ENCODE results near the gene TF. TPM values are rescaled to one million over a fixed set of nuclear protein-coding genes. Genes with fewer than 3 reads are reported as not detected.

Gene TF
- polyA plus RNA-seq, 1 of the 3 experiments (the other 2 are of a cell fraction), result 0.08 TPM

DNA sequence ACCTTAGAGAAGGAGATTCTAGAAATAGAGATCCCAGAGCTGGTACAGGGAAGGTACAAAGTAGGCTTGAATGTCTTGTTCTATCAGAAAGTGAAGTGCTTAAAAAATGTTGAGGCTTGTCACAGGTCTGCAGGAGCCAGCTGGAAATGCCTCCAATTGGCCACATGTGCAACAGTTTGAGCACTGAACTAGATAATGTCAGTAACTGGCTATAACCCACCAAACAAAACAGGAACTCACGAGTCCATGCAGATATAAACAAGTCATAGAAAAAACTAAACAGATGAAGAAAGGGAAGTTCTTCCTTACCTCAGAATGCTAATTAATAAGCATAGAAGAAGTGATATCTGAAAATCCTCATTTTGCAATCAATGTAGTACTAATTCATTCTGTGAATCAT lies 11.9 kb upstream of the TF start:
- TF ChIP-seq SIN3A (IDR thresholded peaks at IDR 0.05; ENCODE audit: borderline replicate concordance, low read depth, low read length), result no peak
- no peak for TF ChIP-seq TAF1 (IDR thresholded peaks at IDR 0.05; ENCODE audit: borderline replicate concordance, low read depth, low read length)
- TF ChIP-seq GABPA (IDR thresholded peaks at IDR 0.05; ENCODE audit: low read depth), result no peak
- TF ChIP-seq, protein P1, sequence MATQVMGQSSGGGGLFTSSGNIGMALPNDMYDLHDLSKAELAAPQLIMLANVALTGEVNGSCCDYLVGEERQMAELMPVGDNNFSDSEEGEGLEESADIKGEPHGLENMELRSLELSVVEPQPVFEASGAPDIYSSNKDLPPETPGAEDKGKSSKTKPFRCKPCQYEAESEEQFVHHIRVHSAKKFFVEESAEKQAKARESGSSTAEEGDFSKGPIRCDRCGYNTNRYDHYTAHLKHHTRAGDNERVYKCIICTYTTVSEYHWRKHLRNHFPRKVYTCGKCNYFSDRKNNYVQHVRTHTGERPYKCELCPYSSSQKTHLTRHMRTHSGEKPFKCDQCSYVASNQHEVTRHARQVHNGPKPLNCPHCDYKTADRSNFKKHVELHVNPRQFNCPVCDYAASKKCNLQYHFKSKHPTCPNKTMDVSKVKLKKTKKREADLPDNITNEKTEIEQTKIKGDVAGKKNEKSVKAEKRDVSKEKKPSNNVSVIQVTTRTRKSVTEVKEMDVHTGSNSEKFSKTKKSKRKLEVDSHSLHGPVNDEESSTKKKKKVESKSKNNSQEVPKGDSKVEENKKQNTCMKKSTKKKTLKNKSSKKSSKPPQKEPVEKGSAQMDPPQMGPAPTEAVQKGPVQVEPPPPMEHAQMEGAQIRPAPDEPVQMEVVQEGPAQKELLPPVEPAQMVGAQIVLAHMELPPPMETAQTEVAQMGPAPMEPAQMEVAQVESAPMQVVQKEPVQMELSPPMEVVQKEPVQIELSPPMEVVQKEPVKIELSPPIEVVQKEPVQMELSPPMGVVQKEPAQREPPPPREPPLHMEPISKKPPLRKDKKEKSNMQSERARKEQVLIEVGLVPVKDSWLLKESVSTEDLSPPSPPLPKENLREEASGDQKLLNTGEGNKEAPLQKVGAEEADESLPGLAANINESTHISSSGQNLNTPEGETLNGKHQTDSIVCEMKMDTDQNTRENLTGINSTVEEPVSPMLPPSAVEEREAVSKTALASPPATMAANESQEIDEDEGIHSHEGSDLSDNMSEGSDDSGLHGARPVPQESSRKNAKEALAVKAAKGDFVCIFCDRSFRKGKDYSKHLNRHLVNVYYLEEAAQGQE (IDR thresholded peaks at IDR 0.05; ENCODE audit: low read depth, low read length), result no peak
- no peak for TF ChIP-seq RFX5 (IDR thresholded peaks at IDR 0.05; ENCODE audit: low read length)
- no peak for TF ChIP-seq NRF1 (IDR thresholded peaks at IDR 0.05; ENCODE audit: low read depth, low read length)
- no peak for TF ChIP-seq GATA2 (CRISPR knock-in tag; IDR thresholded peaks at IDR 0.05)
- TF ChIP-seq CHD2 (IDR thresholded peaks at IDR 0.05; ENCODE audit: low read length, partially characterized antibody), result no peak
- TF ChIP-seq, protein P2, sequence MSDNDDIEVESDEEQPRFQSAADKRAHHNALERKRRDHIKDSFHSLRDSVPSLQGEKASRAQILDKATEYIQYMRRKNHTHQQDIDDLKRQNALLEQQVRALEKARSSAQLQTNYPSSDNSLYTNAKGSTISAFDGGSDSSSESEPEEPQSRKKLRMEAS (IDR thresholded peaks at IDR 0.05; ENCODE audit: low read depth), result no peak
- TF ChIP-seq, protein P3, sequence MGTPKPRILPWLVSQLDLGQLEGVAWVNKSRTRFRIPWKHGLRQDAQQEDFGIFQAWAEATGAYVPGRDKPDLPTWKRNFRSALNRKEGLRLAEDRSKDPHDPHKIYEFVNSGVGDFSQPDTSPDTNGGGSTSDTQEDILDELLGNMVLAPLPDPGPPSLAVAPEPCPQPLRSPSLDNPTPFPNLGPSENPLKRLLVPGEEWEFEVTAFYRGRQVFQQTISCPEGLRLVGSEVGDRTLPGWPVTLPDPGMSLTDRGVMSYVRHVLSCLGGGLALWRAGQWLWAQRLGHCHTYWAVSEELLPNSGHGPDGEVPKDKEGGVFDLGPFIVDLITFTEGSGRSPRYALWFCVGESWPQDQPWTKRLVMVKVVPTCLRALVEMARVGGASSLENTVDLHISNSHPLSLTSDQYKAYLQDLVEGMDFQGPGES (IDR thresholded peaks at IDR 0.05; ENCODE audit: low read depth, low read length), result no peak
- TF ChIP-seq, protein P4, sequence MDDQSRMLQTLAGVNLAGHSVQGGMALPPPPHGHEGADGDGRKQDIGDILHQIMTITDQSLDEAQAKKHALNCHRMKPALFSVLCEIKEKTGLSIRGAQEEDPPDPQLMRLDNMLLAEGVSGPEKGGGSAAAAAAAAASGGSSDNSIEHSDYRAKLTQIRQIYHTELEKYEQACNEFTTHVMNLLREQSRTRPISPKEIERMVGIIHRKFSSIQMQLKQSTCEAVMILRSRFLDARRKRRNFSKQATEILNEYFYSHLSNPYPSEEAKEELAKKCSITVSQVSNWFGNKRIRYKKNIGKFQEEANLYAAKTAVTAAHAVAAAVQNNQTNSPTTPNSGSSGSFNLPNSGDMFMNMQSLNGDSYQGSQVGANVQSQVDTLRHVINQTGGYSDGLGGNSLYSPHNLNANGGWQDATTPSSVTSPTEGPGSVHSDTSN (IDR thresholded peaks at IDR 0.05), result no peak
- no peak for TF ChIP-seq MEF2A (IDR thresholded peaks at IDR 0.05; ENCODE audit: borderline replicate concordance, low read depth)
- no peak for TF ChIP-seq YY1 (IDR thresholded peaks at IDR 0.05; ENCODE audit: low read depth)
- TF ChIP-seq RAD21 (IDR thresholded peaks at IDR 0.05; ENCODE audit: low read length), result no peak
- TF ChIP-seq SMC3 (IDR thresholded peaks at IDR 0.05; ENCODE audit: low read depth, low read length), result no peak
- TF ChIP-seq, protein P5, sequence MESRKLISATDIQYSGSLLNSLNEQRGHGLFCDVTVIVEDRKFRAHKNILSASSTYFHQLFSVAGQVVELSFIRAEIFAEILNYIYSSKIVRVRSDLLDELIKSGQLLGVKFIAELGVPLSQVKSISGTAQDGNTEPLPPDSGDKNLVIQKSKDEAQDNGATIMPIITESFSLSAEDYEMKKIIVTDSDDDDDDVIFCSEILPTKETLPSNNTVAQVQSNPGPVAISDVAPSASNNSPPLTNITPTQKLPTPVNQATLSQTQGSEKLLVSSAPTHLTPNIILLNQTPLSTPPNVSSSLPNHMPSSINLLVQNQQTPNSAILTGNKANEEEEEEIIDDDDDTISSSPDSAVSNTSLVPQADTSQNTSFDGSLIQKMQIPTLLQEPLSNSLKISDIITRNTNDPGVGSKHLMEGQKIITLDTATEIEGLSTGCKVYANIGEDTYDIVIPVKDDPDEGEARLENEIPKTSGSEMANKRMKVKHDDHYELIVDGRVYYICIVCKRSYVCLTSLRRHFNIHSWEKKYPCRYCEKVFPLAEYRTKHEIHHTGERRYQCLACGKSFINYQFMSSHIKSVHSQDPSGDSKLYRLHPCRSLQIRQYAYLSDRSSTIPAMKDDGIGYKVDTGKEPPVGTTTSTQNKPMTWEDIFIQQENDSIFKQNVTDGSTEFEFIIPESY (IDR thresholded peaks at IDR 0.05; ENCODE audit: borderline replicate concordance, low read depth), result no peak
- TF ChIP-seq RCOR1 (IDR thresholded peaks at IDR 0.05; ENCODE audit: low read length), result no peak
- Histone ChIP-seq H2AFZ (ENCODE audit: low read depth) (no peak overlapping the region), H3K4me2 (no peak overlapping the region), H3K27me3 (ENCODE audit: insufficient read depth) (no peaks in the 10 kb centered on the region; the same call in 1 of the 2 replicates), H3K4me3 (ENCODE audit: low read depth in 2 of 2, low read length in 1 of 2) (no peak overlapping the region), H3F3A (replicated peaks; ENCODE audit: insufficient read depth) (no peaks in the 10 kb centered on the region), H3K27ac (ENCODE audit: low read depth in 2 of 2, low read length in 1 of 2) (no peak overlapping the region), H3K4me1 (ENCODE audit: control insufficient read depth in 1 of 2, insufficient read depth in 2 of 2, low read depth in 1 of 2, low read length in 1 of 2) (no peaks in the 10 kb centered on the region), H3K36me3 (replicated peaks in 1 of 2; ENCODE audit: control insufficient read depth in 1 of 2, insufficient read depth in 2 of 2, low read length in 1 of 2) (no peaks in the 10 kb centered on the region), H3K9me2 (no peaks in the 10 kb centered on the region), H4K20me1 (ENCODE audit: insufficient read depth) (no peaks in the 10 kb centered on the region), H3K79me2 (ENCODE audit: insufficient read depth) (no peaks in the 10 kb centered on the region), H3K9me3 (no peaks in the 10 kb centered on the region), H3K9ac (no peak overlapping the region)
- CTCF ChIA-PET, result no interaction called here
- DNase-seq, result no peak
- POLR2A ChIA-PET, result no interaction called here
- WGBS (ENCODE audit: low lambda C conversion rate), result 0% methylated on average over 1 of the region's 1 CpG
